Nephron progenitor cell (in vitro differentiated cells): ENCODE measurements around the gene CRELD2.

Experiments
- DNase-seq: peaks from one replicate; pipeline ENCODE4 v3.0.0; 2021
- H3K27ac Mint-ChIP-seq: 2 replicates; pipeline ENCODE4 v1.8.0; 2021; ENCODE audit warnings: mild to moderate bottlenecking, moderate library complexity, mixed read lengths
- H3K27me3 Mint-ChIP-seq: 2 replicates; pipeline ENCODE4 v1.8.0; 2021; ENCODE audit warnings: mild to moderate bottlenecking, low read depth, mixed read lengths; ENCODE audit not compliant: poor library complexity
- H3K36me3 Mint-ChIP-seq: 2 replicates; pipeline ENCODE4 v1.8.0; 2021; ENCODE audit warnings: low read depth, mixed read lengths
- H3K4me1 Mint-ChIP-seq: 2 replicates; pipeline ENCODE4 v1.8.0; 2021; ENCODE audit warnings: mixed read lengths
- H3K4me3 Mint-ChIP-seq: 2 replicates; pipeline ENCODE4 v1.8.0; 2021; ENCODE audit warnings: mild to moderate bottlenecking, moderate library complexity, mixed read lengths
- H3K9me3 Mint-ChIP-seq: 2 replicates; pipeline ENCODE4 v1.8.0; 2021; ENCODE audit warnings: mild to moderate bottlenecking, moderate library complexity, mixed read lengths
- TF ChIP-seq, protein P1 (sequence below): fragments of 200-600 bp; sonication (generic); IDR thresholded peaks from 2 replicates; pipeline ENCODE4 v1.5.0; 2021; ENCODE audit warnings: antibody characterized with exemption

The CRELD2 gene

DNA sequence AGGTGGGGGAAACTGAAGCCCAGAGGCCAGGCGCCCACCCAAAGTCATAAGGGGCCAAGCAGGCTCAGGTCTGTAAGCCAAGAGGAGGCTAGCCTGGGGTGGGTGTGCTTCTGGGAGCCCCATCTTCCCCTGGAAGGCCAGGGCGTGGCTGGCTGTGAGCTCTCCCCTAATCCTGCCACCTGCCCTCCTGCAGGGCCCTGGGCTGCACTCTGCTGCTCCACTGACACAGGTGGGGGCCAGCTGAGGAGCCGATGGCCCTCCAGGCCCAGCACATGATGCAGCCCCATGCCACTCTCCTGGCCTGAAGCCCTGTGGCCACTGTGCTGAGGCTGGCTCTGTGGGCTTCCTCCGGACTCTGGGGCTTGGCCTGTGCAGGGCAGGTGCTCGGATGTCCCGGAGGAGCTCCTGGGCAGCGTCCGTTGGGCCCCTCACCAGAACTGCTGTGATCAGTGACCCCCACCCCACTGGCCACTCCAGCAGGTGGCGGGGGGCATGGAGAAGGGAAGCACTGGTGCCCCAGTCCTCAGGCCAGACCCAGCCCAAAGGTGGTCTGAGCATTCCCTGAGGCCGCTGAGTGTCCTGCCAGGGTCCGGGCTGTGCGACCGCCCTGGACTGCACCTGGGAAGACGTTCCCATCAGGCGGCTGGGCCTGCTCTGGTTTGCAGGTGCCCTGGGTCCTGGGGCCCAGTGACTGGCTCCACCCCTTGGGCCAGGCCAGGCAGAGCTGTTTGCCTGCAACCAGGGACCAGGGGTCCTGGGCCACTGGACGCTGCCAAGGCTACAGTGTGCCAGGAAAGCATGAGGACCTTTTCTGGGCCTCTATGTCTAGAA, 50.6 kb downstream of the CRELD2 start:
- H3K9me3 Mint-ChIP-seq = no peaks in the 10 kb centered on the region
- DNase-seq = peak; percentile 8
- H3K4me1 Mint-ChIP-seq = peaks cover 30% of the 10 kb centered on the region
- H3K4me3 Mint-ChIP-seq = no peak overlapping the region
- TF ChIP-seq, protein P1, sequence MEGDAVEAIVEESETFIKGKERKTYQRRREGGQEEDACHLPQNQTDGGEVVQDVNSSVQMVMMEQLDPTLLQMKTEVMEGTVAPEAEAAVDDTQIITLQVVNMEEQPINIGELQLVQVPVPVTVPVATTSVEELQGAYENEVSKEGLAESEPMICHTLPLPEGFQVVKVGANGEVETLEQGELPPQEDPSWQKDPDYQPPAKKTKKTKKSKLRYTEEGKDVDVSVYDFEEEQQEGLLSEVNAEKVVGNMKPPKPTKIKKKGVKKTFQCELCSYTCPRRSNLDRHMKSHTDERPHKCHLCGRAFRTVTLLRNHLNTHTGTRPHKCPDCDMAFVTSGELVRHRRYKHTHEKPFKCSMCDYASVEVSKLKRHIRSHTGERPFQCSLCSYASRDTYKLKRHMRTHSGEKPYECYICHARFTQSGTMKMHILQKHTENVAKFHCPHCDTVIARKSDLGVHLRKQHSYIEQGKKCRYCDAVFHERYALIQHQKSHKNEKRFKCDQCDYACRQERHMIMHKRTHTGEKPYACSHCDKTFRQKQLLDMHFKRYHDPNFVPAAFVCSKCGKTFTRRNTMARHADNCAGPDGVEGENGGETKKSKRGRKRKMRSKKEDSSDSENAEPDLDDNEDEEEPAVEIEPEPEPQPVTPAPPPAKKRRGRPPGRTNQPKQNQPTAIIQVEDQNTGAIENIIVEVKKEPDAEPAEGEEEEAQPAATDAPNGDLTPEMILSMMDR = no peak
- H3K27ac Mint-ChIP-seq = no peak overlapping the region
- H3K36me3 Mint-ChIP-seq = no peaks in the 10 kb centered on the region
- H3K27me3 Mint-ChIP-seq = peaks cover 12% of the 10 kb centered on the region

DNA sequence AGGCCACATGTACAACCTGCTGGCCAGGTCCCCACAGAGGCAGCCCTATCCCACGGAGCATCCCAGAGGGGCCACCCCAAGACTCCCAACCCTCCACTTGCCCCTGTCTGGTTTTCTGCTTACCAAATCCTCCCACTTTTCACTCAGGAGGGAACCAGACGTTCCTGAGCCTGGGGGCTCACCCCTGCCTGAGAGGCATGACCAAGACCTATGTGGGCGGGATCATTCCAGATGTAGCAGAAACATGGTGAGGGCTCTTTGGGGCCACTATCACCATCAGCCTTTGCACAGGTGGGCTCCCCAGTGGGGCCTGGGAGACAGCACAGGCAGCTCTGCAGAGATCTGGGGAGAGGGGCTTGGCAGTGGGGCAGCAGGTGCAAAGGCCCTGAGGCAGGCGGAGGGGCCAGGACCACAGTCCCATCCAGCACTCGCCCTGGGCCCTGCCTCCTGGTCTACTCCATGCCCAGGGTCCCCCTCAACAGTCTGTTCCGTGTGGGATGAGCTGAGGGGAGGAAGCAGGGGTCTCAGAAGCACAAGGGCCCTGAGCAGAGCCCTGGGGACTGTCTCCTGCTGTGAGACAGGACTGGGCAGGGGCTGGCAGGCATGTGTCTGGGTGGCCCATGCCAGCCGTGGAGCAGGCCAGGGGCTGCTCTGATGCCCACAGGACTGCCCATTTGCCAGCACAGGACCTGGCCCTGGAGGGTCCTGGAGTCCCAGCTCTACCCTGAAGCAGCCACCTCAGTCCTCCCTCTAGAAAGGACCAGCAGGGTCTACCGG, 51.5 kb downstream of the CRELD2 start:
- Mint-ChIP-seq H3K36me3 (no peaks in the 10 kb centered on the region), H3K27ac (no peak overlapping the region), H3K9me3 (no peaks in the 10 kb centered on the region), H3K27me3 (peaks cover 12% of the 10 kb centered on the region), H3K4me1 (peaks cover 26% of the 10 kb centered on the region), H3K4me3 (no peak overlapping the region)
- DNase-seq = no peak
- TF ChIP-seq, protein P1 = no peak

DNA sequence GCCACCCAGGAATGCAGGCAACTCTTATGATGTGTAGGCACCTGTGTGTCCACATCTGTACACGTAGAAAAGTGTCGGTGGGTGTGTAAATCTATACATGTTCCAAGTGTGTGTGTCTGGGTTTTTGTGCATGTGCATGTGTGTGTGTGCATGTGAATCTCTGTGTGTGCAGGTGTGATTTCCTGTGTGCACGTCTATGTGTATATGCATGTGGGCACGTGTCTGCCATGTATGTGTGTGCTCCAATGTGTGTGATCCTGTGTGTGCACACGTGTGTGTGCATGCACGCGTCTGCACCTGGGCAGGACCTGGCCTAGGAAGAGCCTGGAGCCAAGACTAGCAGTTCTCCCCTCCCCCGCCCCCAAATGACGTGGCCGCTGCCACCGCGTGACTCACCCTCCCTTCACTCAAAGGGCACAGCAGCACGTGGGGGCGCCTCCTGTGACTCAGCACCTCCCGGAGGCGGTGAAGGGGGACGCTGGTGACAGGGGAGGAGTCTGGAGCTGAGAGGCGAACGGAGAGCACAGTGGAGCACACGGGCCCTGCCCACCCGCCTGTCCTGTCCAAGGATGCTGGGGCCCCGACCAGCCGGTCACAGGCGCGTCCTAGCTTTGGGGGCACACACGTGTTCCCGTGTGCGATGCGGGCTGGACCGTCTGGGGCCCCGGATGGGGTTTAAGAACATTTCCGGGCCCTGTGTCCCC, 52.2 kb downstream of the CRELD2 start:
- Mint-ChIP-seq H3K9me3 (no peaks in the 10 kb centered on the region), H3K36me3 (no peaks in the 10 kb centered on the region), H3K27ac (no peak overlapping the region), H3K4me3 (peak overlapping the region; percentile 62), H3K4me1 (peaks cover 29% of the 10 kb centered on the region), H3K27me3 (peaks cover 14% of the 10 kb centered on the region)
- DNase-seq = peak; percentile 57
- TF ChIP-seq, protein P1 = no peak

DNA sequence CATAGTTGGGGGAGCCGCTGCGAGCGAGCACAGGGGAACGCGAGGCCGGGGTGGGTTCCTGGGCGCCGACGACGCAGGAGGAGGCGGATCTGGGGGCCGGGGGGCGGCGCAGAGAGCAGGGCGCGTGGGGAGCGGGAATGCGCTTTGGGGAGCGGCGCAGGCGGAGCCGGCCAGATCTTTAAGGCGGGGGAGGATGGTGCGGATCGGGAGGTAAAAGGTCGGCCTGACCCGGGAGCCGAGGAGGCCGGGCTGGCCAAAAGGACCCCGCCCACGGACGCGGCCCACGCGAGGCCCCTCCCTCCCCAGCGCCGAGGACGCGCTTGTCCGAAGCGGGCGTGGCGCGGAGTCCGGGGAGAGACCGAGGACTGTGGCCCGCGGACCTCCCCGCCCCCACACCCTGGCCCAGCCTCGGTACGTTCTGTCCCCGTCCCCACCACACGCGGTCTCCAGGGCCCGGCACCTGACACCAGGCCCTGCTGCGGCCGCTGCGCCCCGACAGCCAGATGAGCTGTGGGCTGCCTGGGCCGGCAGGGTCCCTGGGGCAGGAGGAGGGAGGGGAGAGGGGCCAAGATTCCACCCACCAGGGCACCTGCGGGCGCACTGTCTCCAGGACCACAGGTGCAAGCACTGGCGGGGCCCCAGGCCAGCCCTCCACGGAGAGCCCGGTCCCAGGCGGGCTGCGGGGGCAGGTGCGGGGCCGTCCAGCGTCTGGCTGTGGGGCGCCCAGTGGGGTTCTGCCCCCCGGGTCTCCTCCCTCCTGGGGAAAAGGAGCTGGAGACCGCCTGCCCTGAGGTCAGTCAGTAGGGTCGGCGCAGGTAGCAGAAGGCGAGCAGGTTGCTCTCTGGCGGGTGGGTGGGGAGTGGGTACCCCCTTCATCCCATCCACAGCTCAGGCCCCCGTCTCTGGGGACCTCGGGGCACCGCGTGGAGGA, 53.1 kb downstream of the CRELD2 start:
- no peaks in the 10 kb centered on the region for H3K9me3 Mint-ChIP-seq
- H3K36me3 Mint-ChIP-seq = no peaks in the 10 kb centered on the region
- peak; percentile 55 for DNase-seq
- TF ChIP-seq, protein P1 = no peak
- H3K27ac Mint-ChIP-seq = no peak overlapping the region
- H3K4me3 Mint-ChIP-seq = peak overlapping the region; percentile 62
- peaks cover 26% of the 10 kb centered on the region for H3K4me1 Mint-ChIP-seq
- H3K27me3 Mint-ChIP-seq = peaks cover 19% of the 10 kb centered on the region
